Measurements from ENCODE around the gene NBL1.
"Not testable (repeated sequence)": the region's sequence is repeated elsewhere in the genome, so short reads cannot be mapped to it uniquely, and the experiment has no call there.

NBL1 gene

DNA sequence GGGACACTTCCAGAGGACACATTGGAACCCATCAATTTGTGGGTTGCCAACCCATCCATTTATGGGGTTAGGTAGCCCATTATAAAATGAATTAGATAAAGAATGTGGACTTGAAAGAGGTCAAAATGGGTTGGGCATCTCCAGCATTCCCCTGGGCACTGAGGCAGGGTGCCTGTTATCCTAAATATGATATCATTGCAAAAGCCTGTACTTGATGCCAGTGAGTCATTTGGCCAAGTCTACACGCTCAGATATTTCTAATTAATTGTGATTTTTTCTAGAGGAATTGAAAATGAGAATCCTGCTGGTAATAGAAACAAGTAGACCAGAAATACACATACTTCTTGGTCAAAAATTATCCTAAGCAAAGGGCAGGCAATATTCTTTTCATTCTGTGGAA, 21.9 kb upstream of the NBL1 start:
- DNase-seq (ENCODE audit: low spot score), result peak; percentile 92

DNA sequence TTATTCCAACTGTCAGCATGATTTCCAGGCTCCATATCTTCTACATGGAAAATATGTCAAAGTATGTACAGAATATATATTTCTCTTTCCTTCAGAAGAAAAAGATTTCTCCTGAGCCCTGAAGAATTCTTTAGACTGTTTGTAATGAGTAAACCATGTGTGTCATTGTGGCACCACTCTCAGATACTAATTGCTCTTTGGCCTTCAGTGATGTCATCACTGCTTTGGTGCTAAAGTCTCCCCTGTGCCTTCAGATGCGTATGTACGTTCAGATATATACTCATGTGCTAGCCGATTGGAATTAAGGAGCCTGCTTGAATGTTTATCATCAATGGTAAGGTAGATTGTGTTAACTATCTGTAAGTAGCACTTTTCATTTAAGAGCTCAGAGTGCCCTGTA, 20.6 kb upstream of the NBL1 start:
- peak; percentile 73 for DNase-seq (ENCODE audit: low spot score)

DNA sequence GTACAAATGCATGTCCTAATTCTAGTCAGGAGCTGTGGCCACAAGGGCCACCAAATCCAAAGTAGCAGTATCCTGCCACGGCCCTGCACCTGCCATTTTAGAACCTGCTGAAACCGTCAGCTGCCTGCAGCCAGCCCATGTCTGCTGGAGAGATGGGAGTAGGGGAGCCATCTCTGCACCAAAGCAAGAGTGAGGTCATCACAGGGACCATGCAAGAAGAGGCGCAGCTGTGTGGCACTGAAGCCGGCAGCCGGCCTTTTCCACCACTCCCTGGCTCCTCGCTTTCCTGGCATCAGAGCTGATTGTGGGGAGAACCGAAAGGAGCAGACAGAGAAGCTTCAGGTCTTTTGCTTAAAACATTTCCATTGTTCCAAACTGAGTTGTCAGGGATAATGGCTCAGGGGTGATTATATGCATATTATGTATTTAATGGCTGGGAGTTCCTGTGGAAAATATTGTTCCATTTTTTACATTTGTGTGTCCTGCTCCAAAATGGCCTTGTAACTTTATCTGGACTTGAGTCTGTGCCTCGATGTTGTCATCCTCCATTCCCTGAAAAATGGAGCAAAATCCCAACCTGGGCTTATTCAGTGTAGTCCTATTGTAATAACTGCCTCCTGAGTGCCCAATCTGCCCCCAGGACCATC, 18.7 kb upstream of the NBL1 start:
- no peak for DNase-seq (ENCODE audit: low spot score)

DNA sequence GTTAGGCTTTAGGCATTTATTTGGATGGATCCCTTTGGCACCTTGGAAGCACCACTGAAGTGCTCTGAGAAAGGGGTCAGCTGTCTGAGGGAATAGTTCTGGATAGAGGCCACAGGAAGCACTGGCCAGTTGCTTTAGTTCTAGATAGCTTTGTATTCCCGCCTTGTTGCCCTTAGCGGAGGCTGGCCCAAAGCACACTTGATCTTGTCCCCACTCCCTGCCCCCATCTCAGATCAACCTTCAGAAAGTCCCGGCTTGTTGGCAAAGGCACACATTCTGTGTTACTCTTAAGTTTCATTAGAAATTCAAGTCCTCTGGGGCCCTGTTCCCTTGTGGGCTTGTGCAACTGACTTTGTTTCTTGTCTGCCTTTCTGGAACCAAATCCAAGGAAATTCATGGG, 15.2 kb upstream of the NBL1 start:
- DNase-seq (ENCODE audit: low spot score), result no peak

DNA sequence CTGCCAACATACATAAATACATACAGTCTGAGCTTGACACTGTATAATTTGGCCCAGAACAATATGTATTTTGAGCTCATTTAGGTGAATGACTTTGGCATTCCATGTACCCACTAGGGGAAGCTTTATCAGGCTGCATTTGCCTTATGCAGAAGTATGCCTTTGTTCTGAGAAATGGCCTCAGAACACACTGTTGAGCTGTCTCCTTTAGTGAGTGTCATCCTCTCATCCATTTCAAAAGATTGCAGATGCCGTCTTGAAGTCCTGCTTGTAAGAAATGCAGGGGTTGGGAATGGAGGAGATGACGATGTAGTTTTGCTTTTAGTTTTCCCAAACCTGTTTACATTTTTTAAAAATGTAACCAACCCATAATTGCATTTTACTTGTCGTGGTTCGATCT, 14.8 kb upstream of the NBL1 start:
- no peak for DNase-seq (ENCODE audit: low spot score)

DNA sequence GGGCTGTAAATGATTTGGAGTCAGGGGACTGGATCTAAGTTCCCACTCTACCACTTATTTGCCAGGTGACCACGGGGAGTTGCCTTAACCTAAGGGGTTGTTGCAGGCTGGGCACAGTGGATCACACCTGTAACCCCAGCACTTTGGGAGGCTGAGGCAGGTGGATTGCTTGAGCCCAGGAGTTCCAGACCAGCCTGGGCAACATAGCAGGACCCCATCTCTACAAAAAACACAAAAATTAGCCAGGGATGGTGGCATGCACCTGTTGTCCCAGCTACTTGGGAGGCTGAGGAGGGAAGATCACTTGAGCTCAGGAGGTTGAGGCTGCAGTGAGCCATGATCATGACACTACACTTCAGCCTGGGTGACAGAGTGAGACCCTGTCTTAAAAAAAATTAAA, 13.9 kb upstream of the NBL1 start:
- DNase-seq (ENCODE audit: low spot score), result not testable (repeated sequence)

DNA sequence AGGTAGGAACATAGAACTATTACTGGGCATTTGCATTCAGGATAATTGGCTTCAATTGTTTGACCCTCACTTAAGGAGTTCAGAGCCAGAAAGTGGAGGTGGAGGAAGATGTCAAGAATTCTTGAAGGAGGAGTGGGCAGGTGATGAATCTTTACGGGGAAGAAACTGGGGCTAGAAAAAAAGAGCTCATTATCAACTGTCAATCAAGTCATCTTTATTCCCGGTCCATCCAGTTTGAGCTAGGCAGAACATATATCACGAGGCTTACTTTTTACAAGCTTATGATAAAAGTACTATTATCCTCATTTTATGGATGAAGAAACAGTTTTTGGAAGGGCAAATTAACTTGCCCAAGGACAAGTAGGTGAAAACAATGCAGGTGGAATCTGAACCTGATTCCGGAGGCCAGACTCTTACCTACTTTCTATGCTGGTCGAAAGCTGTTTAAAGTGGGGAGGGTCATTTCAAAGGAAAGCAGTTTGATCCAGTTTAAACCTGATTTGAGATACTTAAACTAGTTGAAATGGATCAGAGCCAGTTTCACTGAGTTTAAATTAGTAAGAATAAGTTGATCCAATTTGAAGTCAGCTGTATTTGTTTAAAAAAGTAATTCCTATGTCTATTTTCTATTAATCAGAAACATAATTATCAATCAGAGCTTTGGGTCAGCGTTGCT, 13.3 kb upstream of the NBL1 start:
- no peak for DNase-seq (ENCODE audit: low spot score)

DNA sequence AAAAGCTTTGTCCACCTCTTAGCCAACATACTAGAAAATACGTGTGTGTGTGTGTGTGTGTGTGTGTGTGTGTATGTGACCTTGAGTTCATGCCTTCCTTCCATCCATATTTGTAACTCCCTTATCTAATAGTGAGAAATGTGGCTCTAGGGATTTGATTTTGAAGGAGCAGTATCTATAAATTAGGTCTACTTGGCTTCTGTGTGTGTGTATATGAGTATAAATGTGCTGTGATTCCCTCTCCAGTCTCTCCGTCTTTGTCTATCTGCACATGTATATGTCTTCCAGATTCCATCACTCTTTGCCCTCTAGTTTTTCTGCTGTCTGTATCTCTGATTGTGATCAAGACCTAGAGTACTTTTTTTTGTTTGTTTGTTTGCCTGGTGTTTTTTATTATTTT, 11.9 kb upstream of the NBL1 start:
- no peak for DNase-seq (ENCODE audit: low spot score)

DNA sequence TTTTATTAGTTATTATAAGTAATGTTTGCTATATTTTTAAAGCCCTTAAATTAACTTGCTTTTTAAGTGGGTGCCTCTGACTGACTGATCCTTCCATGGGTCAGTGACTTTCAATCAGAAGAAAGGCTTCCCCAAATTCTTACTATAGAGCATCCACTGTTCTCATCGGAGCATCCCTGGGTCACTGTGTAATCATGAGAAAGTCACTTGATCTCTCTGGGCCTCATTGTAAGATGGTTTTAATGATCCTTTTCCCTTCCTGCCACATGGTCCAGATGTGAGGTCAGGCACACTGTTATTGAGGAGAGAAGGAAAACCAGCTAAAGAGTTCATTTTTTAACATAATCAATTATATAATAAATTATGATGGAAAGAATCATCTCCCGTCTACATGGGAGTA, 11.0 kb upstream of the NBL1 start:
- no peak for DNase-seq (ENCODE audit: low spot score)

DNA sequence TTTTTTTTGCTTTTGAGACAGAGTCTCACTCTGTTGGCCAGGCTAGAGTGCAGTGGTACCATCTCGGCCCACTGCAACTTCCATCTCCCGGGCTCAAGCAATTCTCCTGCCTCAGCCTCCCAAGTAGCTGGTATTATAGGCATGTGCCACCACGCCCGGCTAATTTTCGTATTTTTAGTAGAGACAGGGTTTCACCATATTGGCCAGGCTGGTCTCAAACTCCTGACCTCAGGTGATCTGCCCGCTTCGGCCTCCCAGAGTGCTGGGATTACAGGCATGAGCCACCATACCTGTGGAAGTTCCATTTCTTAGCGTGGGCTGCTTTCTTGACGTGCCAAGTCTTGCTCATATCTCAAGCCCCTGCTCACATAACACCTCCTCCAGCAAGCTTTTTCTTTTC, 9.0 kb upstream of the NBL1 start:
- DNase-seq (ENCODE audit: low spot score), result not testable (repeated sequence)

DNA sequence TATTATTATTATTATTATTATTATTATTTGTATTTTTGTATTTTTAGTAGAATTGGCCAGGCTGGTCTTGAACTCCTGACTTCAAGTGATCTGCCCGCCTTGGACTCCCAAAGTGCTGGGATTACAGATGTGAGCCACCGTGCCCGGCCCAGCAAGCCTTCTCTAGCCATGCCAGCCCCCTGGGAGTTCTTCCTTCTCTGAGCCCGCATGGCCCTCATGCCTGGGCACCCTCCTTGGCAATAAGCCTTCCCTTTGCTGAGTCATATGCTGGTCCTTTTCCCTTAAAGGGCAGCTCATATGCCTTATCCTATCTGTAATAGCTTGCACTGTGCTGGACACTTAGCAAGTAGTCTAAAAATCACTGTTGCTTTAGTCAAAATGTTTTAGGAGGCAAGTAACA, 8.5 kb upstream of the NBL1 start:
- peak; percentile 47 for DNase-seq (ENCODE audit: low spot score)

DNA sequence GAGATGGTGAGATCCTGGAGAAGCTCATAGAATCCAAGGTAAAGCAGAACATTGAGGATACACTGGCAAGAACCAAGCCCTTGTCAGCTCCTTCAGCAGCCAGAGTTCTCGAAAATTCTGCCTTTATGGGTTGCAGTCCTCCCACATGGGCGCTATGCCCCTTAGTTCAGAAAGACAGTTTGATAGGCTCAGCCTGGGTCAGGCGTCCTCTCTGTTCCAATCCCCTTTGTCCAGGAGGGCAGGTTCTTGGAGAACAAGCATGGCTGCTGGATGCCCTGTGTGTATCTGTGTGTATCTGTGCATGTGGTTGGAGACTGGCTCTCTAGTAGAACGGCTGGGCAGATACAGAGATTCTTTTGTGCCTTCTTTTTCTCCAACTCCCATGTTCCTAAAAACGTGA, 8.0 kb upstream of the NBL1 start:
- DNase-seq (ENCODE audit: low spot score), result no peak

DNA sequence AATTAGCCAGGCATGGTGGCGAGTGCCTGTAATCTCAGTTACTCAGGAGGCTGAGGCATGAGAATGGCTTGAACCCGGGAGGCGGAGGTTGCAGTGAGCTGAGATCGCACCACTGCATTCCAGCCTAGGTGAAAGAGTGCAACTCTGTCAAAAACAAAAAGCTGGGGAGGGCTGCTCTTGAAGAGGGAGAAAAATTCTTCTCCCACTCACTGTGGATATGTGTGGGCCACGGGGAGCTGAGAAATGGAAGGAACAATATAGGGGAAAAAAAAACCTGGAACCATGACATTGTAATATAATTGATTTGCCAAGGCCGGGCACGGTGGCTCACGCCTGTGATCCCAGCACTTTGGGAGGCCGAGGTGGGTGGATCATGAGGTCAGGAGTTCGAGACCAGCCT, 7.4 kb upstream of the NBL1 start:
- DNase-seq (ENCODE audit: low spot score), result not testable (repeated sequence)

DNA sequence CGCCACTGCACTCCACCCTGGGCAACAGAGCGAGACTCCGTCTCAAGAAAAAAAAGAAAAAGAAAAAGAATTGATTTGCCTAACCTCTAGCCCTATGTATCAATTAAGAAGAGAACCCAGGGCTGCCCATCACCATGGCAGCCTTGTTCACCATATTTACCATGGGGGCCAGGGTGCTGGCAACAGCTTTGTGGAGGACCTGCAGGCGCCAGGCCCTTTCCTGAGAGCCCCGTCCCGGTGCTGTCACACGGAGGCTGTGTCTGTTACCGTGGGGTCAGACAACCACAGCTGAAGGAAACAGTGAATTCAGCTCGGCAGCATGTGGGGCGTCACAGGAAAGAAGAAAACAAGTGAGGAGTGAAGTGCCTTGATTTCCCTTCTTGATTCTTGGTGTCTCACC, 6.5 kb upstream of the NBL1 start:
- no peak for DNase-seq (ENCODE audit: low spot score)

DNA sequence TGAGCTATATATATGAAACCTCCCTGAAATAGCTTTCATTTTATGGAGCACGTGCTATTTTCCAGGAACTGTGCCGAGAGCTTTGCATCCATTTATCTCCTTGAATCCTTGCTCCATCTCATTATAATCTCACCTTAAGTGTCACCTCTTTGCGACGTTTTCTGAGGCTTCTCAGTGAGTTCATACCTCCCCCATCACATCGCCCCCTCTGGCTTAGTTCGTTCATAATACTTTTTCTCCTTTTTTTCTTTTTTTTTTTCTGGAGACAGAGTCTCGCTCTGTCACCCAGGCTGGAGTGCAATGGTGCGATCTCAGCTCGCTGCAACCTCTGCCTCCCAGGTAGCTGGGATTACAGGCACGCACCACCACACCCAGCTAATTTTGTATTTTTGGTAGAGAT, 4.9 kb upstream of the NBL1 start:
- not testable (repeated sequence) for DNase-seq (ENCODE audit: low spot score)

DNA sequence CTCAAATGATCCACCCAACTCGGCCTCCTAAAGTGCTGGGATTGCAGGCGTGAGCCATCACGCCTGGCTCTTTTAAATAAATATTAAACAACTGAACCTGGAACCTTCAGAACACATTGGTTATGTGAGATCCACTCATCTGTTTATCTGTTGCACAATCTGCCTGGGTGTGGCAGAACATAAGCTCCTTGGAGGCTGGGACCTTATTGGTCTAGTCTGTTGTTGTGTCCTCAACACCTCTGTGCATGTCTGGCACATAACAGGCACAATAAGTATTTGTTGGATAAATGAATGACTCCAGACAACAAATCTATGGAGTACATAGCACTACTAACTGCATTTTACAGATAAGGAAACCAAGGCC, 4.1 kb upstream of the NBL1 start:
- no peak for DNase-seq (ENCODE audit: low spot score)

DNA sequence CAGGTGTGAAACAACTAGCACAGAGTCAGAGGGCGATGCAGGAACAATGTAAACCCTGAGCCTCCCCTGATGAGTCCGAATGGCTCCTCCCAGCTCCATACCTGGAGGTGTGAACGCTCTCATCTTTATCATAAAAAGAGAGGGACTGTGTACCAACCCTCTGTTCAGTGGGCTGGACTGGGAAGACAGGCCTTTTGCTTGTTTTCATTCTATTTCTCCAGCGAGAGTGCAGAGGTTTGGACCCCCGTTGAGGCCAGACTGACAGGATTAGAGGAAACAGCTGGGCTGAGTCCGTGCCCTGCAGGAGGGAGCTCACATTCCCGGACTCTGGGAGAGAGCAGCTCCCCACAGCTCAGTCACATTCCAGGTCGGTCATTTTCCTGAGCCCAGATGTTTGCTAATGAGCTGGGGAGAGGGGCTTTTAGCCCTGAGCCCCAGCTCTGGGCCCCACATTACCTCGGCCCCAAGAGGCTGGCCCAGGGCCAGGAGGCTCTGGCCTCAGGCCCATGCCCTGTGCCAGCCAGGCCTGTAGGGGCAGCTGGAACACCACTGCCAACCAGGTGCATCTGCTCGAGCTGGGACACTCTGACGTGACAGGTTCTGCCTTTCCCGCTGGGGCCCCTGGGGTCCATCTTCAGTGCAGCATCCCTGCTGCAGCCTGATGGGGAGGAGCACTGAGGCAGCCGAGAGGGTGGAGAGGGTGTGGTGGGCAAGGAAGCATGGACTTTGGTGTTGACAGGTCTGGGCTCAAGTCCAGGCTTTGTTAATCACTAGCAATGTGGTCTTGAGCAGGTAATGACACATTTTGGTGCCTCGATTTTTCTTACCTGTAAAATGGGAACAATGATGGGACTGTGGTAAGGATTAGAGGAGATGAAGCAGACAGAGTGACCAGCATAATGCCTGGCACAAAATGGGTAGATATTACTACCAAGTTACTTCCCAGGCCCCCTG, 3.5 kb upstream of the NBL1 start:
- DNase-seq (ENCODE audit: low spot score), result peak; percentile 81

DNA sequence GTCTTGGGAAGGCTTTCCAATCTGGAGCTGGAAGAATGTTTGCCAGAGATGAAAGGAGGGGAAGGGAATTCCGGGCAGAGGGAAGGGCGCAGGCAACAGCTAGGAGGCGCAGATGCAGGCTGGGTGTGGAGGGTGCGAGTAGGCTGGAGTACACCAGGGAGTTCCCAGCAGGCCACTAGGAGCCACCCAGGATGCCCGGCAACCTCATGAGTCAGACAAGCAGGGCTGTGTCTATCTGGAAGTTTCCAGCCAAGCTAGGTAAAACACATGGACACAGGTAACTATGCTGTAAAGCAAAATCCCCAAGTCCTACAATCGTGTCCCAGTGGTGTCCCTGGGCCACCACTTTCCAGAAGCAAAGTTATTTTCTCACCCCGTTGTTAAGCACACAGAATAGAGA, 990 bp upstream of the NBL1 start:
- DNase-seq (ENCODE audit: low spot score), result peak; percentile 84

DNA sequence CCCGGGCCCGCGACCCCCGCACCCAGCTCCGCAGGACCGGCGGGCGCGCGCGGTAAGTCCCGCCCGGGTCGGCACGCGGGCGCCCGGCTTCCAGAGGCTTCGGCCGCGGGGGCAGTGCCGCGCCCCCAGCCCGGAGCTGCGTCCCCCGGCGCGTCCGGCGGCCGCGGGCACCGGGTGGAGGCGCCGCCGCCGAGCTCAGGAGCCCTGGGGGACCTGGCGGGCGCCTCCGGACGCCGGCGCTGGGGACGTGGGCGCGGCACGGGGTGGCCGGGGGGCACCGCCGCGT, 227 bp downstream of the NBL1 start:
- DNase-seq (ENCODE audit: low spot score), result no peak

DNA sequence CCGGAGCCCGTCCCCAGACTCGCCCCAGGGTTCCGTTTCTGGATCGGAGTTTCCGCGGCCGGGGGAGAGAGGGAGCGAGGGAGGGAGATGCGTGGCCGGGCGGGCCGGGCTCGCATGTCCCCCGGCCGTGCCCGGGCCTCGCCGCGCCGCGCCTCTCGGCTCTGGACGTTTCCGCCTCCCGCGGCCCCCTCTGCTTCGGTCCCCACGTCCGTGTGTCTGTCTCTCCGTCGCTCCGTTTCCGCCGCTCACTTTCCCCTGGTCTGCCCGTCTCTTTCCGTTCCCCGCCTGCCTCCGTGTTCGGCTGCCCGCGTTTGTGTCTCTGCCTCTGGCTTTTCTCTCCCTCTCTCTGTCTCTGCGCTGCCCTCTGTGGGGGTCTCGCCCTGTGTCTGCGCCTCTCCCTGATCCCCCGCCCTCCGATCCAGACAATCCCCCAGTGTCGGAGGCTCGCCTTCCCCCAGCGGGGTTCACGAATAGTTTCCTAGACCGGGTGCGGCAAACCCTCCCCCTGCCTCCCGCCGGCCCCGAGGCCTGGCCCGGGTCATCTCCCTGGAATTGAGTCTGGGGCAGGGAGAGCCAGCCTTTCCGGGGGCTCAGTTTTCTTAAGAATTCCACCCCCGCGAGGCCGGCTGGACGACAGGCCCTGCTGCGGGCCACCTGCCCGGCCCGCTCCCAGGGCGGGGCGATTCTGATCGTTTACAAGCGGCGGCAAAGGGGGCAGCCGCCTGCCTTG, 735 bp downstream of the NBL1 start:
- peak; percentile 53 for DNase-seq (ENCODE audit: low spot score)

DNA sequence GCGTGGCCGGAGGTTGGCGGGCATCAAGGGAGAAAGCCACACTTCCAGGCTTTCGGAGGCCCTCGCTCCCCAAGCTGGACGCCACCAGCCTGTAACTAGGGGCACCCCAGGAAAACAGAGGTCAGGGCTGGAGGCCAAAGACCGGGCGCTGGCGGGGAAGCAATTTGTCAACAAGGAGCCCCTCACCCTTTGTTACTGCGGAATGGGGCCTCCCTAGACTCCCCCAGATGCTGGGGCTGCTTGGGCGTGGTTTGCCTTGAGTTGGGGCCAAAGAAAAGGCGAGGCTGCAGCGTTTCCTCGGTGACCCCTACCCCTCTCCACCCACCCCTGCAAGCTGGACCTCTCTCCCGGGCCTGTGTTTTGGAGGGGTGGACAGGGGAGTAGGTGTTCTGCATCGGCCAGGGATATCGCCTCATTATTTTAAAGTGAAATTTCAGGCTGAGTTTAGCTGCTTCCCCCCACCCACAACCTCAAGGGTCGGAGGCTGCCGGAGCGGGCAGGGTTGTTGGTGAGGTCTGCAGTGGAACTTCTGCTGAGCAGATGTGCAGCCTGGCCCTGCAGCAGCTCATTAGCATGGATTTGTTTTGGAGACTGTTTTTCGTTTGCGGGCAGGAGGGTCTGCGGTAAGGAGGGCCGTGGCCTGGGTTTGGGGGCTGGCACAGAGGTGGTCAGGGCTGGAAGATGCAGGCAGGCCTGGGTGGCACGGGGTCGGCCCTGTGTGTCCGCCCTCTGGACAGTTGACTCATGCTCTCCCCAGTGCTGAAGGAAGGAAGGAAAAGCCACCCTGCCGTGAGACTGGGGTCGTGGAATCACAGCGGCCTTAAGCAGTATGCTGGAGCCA, 1.5 kb downstream of the NBL1 start:
- DNase-seq (ENCODE audit: low spot score), result no peak
